PFSK-1 (cell line): ENCODE measurements around the gene SNUPN.

Experiments
- POLR2AphosphoS5 ChIP-seq: IDR thresholded peaks from 2 replicates; pipeline ENCODE4 v1.6.1; 2012; ENCODE audit warnings: low read depth, mild to moderate bottlenecking, control low read depth, low read length, moderate library complexity
- SIN3A ChIP-seq: IDR thresholded peaks from 2 replicates; pipeline ENCODE4 v1.6.1; 2012; ENCODE audit warnings: mild to moderate bottlenecking, low read length, moderate library complexity, borderline replicate concordance; ENCODE audit not compliant: insufficient read depth
- TAF1 ChIP-seq: IDR thresholded peaks from 2 replicates; pipeline ENCODE4 v1.6.1; 2012; ENCODE audit warnings: low read length, control low read depth, borderline replicate concordance; ENCODE audit not compliant: insufficient read depth

- no peak for TF ChIP-seq POLR2AphosphoS5
- TF ChIP-seq SIN3A: no peak
- TF ChIP-seq TAF1: no peak
These were observed 41.4 kb upstream of the SNUPN start for GRCh38 chr15:75666823-75667501.
